Suprapubic skin (tissue), 4 donors: ENCODE results near the gene ARHGAP19. TPM values are rescaled to one million over a fixed set of nuclear protein-coding genes. Genes with fewer than 3 reads are reported as not detected.

Source experiments
- DNase-seq, 2 donors: peaks; one replicate each; pipeline ENCODE4 v3.0.0-alpha.2; 2019; ENCODE audit warnings: low spot score in 2 of 2
- H3K27ac ChIP-seq: fragments of 200-600 bp; sonication (generic); one replicate; pipeline ENCODE4 v1.5.1; 2019
- H3K27me3 ChIP-seq: fragments of 200-600 bp; sonication (generic); one replicate; pipeline ENCODE4 v1.5.1; 2019
- H3K36me3 ChIP-seq: fragments of 200-600 bp; sonication (generic); one replicate; pipeline ENCODE4 v1.5.1; 2019
- H3K4me1 ChIP-seq: fragments of 200-600 bp; sonication (generic); one replicate; pipeline ENCODE4 v1.5.1; 2019
- H3K4me3 ChIP-seq: fragments of 200-600 bp; sonication (generic); one replicate; pipeline ENCODE4 v1.5.1; 2019; ENCODE audit warnings: mild to moderate bottlenecking
- H3K9me3 ChIP-seq: fragments of 200-600 bp; sonication (generic); one replicate; pipeline ENCODE4 v1.5.1; 2019
- EP300 ChIP-seq: sonication (generic); formaldehyde crosslinking; IDR thresholded peaks from one replicate; pipeline ENCODE4 v1.6.1; 2017; ENCODE audit warnings: antibody characterized with exemption
- POLR2A ChIP-seq, 2 donors: fragments of 450-650 bp; IDR thresholded peaks; one replicate each; pipeline ENCODE4 v1.6.1; 2017; ENCODE audit warnings: antibody characterized with exemption in 2 of 2, mild to moderate bottlenecking in 2 of 2, moderate library complexity in 2 of 2
- POLR2AphosphoS5 ChIP-seq, 3 donors: sonication (generic); formaldehyde crosslinking; IDR thresholded peaks; one replicate each; pipeline ENCODE4 v1.6.1; 2017; ENCODE audit warnings: antibody characterized with exemption in 3 of 3
- WGBS: methylation state at CpG from one replicate; pipeline ENCODE4 v1.1.5; 2018; 5-methylcytosine and 5-hydroxymethylcytosine counted together
- total RNA-seq, 4 donors: library from RNA; depleted of rRNA; stranded (reverse); fragments of >200 nt; gene quantifications; one replicate each; pipeline ENCODE4 v1.1.0, GENCODE V29; 2016
- TF ChIP-seq, protein P1 (sequence below), 2 donors: fragments of 200-600 bp in 1 of 2; fragments of 450-650 bp in 1 of 2; sonication (generic) in 1 of 2; IDR thresholded peaks; one replicate each; pipeline ENCODE4 v1.5.1; 2016 to 2019; ENCODE audit warnings: antibody characterized with exemption in 2 of 2, mild to moderate bottlenecking in 1 of 2, moderate library complexity in 1 of 2

ARHGAP19 gene
- total RNA-seq, 4 donors from 2014 or later, result 8.0 to 12.8 (median 11.2) TPM

DNA sequence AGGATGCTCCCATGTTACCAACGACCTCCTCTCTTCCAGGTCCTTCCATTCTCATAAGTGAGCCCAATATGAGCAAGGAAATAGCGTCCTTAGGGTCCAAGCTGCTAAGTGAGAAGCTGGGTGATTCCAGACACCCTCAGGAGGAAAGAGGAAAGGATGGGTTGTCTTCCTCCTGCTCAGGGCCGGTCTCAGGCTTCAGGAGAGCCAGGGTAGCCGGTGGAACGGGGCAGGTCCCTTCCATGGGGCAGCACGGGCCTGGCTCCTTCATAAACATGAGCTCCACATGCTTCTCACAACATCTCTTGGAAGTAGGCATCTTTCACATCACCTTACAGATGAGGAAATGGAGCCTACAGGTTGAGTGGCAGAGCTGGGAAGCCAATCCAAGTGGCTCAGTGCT, 119.4 kb downstream of the ARHGAP19 start:
- H3K9me3 ChIP-seq, result no peaks in the 10 kb centered on the region
- no peaks in the 10 kb centered on the region for H3K4me1 ChIP-seq
- DNase-seq, result no peak
- peaks cover 51% of the 10 kb centered on the region for H3K27me3 ChIP-seq
- H3K27ac ChIP-seq, result no peak overlapping the region
- no peak overlapping the region for H3K4me3 ChIP-seq
- 81% methylated on average over 6 of the region's 6 CpGs for WGBS
- TF ChIP-seq POLR2AphosphoS5 (IDR thresholded peaks at IDR 0.05) (no peak), EP300 (no peak), POLR2A (IDR thresholded peaks at IDR 0.05) (no peak)
- TF ChIP-seq, protein P1, sequence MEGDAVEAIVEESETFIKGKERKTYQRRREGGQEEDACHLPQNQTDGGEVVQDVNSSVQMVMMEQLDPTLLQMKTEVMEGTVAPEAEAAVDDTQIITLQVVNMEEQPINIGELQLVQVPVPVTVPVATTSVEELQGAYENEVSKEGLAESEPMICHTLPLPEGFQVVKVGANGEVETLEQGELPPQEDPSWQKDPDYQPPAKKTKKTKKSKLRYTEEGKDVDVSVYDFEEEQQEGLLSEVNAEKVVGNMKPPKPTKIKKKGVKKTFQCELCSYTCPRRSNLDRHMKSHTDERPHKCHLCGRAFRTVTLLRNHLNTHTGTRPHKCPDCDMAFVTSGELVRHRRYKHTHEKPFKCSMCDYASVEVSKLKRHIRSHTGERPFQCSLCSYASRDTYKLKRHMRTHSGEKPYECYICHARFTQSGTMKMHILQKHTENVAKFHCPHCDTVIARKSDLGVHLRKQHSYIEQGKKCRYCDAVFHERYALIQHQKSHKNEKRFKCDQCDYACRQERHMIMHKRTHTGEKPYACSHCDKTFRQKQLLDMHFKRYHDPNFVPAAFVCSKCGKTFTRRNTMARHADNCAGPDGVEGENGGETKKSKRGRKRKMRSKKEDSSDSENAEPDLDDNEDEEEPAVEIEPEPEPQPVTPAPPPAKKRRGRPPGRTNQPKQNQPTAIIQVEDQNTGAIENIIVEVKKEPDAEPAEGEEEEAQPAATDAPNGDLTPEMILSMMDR (IDR thresholded peaks at IDR 0.05), result no peak
- H3K36me3 ChIP-seq, result no peaks in the 10 kb centered on the region

Other genes with a start within 250 kb of the ARHGAP19 start
- gene SLIT1, start 106.7 kb downstream of the ARHGAP19 start, total RNA-seq, result under 1 TPM in 3 of 4 donors, not detected in 1; 0.10 to 0.40 (median 0.11) TPM
- gene FRAT1, start 26.6 kb upstream of the ARHGAP19 start, total RNA-seq, result 1 to 10 TPM; 5.2 to 8.4 (median 7.2) TPM
- 10 to 100 TPM; 30.9 to 58.0 (median 38.4) TPM for gene FRAT2, start 42.1 kb upstream of the ARHGAP19 start, total RNA-seq
- gene RRP12, start 108.7 kb upstream of the ARHGAP19 start, total RNA-seq, result 10 to 100 TPM; 24.5 to 49.3 (median 48.6) TPM
- 100 to 1,000 TPM; 106 to 238 (median 209) TPM for gene PGAM1, start 133.6 kb upstream of the ARHGAP19 start, total RNA-seq
- 10 to 100 TPM; 24.0 to 35.1 (median 28.5) TPM for gene EXOSC1, start 153.4 kb upstream of the ARHGAP19 start, total RNA-seq
- gene ZDHHC16, start 153.5 kb upstream of the ARHGAP19 start, total RNA-seq, result 10 to 100 TPM; 24.5 to 35.8 (median 28.2) TPM
- 100 to 1,000 TPM; 111 to 238 (median 118) TPM for gene MMS19, start 205.8 kb upstream of the ARHGAP19 start, total RNA-seq
- 10 to 100 TPM; 15.2 to 50.8 (median 36.4) TPM for gene UBTD1, start 206.3 kb upstream of the ARHGAP19 start, total RNA-seq